Activated CD8-positive, alpha-beta memory T cell treated with anti-CD3 and anti-CD28 coated beads, Interleukin-2, amount 50 U/mL, for 1 hour (primary cell): ENCODE data around the gene BAG3.
"Not testable (repeated sequence)": the region's sequence is repeated elsewhere in the genome, so short reads cannot be mapped to it uniquely, and the experiment has no call there.

Experiments
- DNase-seq: peaks from one replicate; pipeline ENCODE4 v3.0.0-alpha.2; 2020; ENCODE audit errors: extremely low read depth

The BAG3 gene

DNA sequence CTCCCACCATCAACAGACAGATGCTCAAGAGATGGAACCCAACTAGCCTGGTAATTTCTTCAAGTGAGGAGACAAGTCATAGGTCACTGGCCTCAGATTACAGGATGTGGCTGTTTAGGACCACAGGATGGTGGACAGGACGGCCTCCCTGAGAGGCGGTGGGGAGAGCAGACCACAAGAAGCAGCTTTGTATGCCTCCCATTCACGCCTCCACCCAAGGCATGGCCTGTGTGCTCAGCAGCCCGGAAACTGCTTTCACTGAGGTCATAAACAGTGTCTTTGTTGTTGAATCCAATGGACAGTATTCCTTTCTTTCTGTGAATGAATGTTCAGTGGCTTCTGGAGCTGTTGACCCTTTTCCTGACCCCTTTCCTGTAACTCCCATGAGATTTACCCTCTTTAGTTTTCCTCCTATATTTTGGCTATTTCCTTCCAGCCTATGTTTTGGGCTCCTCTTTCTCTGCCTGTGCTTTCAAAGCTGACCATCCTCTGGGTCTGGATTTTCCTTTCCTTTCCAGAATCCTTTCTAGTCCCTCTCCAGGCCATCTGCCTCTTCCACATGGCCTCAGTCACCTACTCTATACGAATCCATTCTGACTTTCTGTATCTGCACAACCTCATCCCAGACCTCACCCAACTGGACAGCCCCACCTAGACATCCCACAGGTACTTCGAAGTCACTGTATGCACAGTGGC lies 42.2 kb downstream of the BAG3 start:
- DNase-seq: no peak

DNA sequence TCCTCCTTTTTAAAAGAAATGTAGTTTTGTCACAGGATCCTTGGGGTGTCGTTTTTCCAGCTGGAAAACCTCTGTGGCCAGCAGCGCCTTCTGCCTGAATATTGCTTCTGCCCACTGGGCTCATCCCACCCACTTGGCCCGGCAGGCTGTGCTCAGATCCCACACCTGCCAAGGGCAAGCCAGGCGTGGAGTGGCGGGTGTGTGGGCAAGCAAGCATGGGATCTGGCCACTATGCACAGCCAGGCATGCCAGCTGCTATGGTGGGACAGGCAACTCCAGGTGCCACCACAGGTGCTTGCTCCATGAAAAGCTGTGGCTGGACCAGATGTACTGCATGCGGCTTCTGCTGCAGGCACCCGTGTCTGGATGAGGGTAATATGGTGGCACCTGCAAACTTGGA lies 43.4 kb downstream of the BAG3 start:
- no peak for DNase-seq

DNA sequence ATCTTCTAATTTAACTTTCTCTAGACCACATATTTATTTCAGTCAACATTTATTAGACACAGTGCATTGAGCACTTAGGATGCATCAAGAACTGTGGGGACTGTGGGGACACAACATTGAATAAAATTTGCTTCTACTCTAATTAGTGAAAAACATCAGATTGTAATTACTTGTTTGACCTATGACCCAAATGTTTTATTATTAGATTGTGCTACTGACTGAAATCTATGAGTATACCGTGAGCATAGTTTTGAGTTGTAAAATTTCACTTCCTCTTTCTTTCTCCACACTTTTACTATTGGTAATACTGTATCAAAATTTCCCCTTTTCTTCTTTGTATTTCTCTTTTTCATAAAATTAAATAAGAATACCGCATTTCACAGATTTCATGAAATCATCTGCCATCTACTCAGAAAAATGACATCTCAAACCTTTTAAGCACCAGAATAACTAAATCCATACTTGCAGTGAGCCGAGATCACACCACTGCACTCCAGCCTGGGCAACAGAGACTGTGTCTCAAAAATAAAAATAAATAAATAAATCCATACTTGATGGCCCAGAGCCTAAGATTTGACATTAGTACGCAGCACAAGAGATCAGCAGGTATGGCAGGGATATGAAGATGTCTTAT lies 49.3 kb downstream of the BAG3 start:
- DNase-seq: no peak

DNA sequence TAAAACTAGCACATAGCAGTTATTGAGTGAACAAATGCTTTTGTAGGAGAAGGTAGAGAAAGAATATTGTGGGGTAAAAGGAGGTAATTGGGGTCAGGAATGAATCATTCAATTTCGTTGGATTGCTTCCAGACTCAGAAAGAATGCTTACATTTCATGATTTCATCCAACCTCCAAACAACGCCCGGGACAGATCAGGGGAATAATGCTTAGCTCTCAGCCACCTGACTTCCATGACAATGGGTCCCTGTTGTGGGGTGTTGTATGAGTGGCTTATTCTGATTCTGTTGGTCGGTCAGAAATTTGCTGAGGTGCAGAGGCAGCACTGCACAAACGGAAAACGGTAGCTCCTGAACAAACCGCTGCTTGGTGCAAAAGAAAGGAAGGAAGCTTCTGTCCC lies 50.7 kb downstream of the BAG3 start:
- no peak for DNase-seq

DNA sequence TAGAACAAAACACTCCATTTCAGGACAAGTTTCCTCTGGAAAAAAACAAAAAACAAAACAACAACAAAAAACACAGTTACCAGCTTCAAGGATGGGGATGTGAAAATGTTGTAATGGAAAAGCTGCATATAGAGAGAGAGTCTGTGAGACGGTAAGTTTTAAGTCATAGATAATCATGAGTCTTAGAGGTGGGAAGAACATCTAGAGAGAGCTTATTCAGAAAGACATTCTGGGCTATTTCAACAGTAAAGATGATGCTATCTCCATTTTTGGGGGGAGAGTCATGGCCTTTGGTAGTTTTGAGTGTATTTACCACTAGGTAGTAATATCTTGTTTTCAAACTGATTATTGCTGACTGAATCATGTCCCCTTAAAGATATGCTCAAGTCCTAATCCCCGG lies 51.4 kb downstream of the BAG3 start:
- DNase-seq: no peak

DNA sequence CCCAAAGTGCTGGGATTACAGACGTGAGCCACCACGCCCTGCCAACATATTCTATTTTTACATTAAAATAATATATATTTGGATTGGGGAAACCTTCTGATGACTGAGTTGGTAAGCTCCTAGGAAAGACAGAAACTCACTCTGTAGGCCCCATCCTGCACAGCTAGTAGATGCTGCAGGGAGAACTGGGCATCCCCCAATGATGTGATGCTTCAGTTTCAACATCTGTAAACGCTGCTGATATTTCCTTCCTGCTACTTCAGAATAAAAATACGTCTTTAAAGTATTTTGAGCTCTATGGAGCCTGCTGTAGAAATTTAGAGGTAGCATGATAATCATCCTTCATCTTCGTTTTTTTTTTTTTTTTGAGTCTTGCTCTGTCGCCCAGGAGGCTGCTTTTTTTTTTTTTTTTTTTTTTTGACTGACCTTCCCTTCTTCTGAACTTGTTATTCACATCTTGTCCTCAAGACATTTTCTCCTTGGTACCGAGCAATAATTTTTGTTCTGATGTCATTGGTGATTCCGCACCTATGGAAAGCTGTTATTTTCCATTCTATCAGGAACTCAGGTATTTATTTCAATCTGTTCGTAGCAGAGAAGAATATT lies 52.8 kb downstream of the BAG3 start:
- DNase-seq: no peak

DNA sequence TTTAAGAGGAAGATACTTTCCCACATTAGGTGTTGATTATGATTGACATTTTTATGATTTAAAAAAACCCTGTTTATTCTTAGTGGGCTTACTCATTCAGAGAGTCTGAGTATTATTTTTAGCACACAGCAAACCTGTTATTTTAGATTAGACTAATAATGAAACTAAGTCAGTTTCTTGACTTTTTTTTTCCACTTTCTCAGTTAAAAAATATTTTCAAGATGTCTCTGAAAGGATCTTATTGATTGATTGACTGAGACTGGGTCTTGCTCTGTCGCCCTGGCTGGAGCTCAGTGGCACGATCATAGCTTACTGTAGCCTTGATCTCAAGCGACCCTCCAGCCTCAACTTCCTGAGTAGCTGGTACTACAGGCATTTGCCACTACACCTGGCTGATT lies 54.3 kb downstream of the BAG3 start:
- no peak for DNase-seq

DNA sequence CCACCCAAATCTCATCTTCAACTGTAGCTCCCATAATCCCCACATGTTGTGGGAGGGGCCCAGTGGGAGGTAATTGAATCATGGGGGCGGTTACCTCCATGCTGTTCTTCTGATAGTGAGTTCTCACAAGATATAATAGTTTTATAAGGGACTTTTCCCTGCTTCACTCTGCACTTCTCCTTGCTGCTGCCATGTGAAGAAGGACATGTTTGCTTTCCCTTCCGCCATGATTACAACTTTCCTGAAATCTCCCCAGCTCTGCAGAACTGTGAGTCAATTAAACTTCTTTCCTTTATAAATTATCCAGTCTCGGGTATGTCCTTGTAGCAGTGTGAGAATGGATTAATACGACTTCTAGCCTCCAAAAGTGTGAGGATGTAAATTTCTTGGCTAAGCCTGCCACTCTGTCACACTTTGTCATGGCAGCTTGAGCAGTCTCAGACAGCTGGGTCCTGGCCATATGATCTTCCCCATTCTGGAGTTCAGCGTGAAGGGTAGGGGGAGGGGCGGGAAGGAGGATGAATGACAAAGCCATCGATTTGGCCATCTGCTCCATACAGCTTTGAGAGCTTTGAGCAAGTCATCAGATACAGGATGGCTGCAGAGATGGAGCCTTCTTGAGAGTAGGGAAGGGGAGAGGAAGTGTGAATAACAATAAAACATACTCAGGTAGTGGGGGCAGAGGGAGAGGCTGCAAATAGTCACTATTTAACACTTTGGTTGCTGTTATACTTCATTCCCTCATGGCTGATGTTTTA lies 55.5 kb downstream of the BAG3 start:
- DNase-seq: no peak

DNA sequence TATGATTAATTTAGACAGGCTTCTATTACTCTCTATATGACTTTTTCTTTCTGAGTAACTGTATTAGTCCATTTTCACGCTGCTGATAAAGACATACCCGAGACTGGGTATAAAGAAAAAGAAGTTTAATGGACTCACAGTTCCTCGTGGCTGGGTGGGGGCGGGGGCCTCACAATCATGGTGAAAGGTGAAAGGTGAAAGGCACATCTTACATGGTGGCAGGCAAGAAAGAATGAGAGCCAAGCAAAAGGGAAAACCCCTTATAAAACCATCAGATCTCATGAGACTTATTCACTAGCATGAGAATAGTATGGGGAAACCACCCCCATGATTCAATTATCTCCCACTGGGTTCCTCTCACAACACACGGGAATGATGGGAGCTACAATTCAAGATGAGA lies 56.2 kb downstream of the BAG3 start:
- not testable (repeated sequence) for DNase-seq

DNA sequence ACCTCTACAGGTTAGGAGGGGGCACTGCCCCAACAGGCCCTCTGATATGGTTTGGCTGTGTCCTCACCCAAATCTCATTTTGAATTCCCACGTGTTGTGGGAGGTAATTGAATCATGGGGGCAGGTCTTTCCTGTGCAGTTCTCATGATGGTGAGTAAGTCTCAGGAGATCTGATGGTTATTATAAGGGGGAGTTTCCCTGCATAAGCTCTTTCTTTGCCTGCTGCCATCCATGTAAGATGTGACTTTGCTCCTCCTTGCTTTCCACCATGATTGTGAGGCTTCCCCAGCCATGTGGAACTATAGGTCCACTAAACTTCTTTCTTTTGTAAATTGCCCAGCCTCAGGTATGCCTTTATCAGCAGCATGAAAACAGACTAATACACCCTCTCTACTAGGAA lies 59.8 kb downstream of the BAG3 start:
- DNase-seq: not testable (repeated sequence)

DNA sequence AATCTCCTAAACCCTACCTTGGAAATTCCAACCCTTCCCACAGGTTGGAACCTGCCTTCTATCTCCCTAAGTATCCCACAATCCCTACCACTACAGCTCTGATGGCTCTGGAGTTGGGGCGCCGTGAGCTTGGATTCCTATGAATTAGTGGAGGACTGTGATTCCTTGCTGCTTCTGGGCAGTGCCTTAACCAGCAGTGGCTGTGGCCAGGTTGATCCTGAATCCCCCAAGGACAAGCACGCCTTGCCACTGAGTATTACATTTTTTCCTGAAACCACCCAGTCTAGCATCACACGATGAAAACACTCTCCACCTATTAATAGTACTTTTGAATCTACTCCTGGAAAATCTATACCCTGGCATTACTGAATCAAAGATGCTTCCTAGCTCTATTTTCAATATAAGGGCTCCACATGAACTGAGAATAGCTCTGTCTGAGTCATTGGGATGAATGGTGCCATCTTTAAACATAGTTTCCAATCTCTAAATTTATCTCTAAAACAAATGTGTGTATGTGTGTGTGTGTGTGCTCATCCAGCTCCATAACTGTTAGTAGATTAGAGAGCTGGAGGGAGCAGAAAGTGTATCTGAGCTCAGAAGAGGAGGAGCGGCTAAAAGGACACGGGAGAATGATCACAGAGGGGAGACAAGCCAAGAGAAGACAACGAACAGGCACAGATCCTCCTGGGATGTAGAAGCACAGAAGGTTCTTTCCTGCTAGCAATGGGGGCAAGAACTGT lies 62.7 kb downstream of the BAG3 start:
- DNase-seq: no peak

DNA sequence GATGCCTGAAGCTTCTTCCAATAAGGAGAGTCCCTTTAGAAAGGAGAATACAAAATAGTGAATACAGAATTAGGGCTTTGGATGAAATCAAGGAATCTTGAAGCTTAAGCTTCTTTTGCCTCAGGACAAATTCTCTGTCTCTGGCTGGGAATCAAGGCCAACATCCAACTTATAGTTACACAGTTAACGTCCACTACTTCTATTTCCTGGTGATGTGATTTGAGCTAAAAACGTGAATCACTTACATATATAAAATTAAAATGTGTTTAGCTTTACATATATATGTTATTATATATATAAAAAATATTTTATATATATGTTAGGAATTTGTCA lies 63.3 kb downstream of the BAG3 start:
- DNase-seq: no peak

DNA sequence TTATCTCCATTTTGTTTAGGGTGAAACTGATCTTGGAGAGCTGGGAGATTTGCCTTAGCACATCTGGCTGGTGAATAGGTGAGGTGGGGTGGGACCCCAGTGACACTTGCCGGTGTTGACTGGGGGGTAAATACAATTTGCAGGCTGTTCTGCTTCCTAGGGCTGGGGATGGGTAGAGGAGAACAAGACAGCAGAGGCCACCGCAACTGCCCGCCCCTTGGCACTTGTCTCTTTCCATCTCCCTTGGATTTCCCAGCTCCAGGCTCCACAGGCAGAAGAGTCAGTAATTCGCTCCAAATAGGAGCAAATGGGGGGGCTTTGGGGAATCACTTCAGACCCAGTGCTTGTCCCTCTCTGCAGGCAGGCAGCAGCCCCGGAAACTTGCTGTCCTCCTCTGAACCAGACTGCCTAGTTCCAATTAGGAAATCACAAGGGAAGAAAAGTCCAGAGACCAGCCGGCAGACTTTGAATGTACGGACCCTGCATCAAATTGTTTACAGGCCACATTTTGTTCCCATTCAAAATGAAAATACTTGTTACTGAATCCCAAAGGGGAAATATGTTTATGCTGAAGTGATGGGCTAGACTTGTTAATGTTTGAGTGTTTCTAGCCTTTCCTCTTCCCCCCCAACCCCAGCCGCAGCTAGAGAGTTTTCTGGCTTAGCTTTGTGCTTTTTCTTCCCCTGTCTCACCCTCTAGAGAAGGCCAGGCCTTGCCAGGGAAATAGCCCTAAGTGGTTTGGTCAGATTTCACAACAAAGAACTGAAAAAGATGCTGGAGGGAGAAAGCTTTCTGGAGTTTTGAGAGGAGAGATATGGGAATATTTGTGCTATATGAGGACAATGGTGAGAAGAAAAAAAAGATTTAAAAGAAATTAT lies 64.7 kb downstream of the BAG3 start:
- no peak for DNase-seq

DNA sequence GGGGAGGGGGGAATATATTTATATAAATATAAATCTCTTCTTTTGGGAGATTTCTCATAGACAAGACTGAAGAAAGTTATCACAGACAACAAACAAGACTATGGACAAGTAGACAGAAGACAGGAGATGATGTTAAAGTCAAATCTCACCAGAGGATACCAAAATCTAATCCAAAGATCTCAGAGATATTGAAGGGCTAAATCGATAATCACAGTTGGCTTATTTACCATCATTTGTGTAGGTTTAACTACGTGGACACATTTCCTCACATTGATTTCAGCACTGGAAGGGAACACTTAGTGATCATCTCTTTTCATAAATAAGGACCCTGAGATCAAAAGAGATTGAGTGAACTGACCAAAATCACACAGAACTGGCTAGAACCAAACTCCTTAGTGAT lies 72.0 kb downstream of the BAG3 start:
- no peak for DNase-seq

DNA sequence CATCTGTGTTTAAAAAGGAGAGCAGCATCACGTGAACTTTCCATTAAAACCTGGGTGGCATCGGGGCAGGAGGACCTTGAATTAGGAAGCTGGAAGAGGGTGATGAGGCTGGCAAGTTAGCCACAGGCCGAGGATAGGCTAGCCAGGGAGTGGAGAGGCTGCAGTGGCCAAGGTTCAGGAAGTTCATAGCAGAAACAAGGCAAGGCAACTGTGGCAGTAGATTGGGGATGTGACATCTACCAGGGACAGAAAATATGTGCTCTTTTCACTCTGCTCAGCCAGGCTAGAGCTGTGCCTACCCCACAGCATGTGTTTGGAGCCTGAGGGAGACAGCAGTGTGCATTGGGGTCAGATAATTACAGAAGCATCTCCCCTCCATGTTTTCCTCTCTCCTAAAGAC lies 72.4 kb downstream of the BAG3 start:
- no peak for DNase-seq

DNA sequence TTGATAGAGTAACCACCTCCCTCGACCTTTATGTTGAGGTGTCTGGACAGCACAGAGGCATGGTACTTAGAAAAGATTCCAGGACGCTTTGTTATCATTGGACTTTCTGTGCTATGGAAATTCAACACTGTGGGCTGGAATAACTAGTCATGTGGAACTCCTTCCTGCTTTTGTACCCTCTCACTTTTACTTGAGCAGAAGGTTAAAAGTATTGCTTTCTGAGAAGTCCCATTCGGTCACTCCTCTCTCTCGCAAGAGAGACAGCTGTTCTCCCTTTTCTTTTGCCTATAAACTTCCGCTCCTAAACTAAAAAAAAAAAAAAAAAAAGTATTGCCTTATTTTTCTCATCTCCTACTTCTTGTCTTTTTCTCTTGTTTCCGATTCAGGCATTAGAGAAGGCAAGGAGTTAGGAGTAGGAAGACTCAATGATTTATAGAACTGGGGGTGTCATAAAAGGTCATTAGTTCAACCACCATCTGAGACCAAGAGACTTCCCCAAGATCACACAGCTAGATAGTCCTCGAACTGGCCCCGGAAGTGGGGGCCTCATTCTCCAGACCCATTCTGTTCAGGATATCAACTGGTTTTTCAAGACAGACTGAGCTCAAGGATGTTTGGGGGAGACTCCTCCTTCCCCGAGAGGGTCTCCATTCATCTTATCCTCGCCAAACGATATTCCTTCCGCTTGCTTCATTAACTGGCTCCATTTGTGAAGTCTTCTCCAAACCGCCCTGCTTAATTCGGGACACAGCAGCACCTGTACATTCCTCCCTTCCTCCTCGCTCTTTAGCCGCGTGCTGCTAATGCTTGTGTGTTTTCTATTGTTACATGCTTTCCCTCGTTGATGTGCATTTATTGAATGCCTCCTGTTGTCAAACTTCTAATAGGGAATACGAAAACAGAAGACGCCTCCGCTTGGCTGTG lies 73.7 kb downstream of the BAG3 start:
- DNase-seq: no peak

DNA sequence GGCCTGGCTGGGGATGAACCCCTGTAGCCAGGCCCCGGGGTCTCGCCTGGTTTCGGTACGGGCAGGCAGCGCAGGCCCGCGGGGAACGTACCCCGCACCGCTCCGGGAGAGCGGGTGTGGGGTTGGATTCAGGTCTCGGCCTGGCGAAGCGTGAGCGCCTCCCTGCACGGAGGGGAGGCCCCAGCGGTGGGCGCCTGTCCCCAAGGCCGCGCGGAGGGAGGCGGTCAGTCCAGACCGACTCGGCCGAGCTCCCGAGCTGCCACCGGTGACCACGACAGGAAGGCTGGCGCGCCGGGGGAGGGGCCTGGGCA lies 74.3 kb downstream of the BAG3 start:
- no peak for DNase-seq

DNA sequence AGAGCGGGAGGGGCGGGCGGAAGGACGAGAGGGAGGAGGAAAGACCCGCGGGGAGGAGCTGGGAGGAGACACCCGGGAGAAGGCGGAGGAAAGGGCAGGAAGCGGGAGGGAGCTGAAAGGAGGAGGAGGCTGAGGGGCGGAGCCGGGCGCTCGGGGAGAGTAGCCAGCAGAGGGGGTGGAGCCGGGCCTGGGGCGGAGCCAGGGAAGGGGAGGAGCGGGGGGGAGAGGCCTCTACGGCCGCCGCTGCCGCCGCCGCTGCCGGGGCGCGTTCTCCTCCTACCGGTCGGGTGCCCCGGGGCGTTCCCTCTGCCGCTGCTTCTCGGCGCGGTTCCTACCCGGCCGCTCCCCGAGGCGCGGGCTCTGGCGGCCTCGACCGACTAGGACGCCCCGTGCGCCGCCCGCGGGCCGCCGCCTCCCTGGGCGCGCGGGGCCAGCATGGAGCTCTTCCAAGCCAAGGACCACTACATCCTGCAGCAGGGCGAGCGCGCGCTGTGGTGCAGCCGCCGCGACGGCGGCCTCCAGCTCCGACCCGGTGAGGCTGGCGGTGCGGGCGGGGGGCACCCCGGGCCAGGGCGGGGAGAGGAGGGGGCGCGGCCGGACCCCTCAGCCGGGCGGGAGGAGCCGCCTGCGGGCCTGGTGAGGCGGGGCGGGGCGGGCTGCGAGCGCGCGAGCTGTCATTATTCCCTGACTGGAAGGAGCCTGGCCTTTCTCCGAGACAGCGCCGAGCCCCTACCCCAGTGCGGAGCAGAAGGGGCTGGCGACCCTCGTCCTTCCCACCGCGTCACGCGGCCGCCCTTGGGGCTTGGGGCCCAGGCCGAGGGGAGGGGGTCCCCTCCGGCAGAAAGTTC lies 74.9 kb downstream of the BAG3 start, which contains the start of gene INPP5F:
Gene INPP5F, plus strand, starts transcription at position 223 of the 848 bp plus-strand sequence. Its CDS starts 213 bp downstream, at position 436.
- peak; percentile 97 for DNase-seq

DNA sequence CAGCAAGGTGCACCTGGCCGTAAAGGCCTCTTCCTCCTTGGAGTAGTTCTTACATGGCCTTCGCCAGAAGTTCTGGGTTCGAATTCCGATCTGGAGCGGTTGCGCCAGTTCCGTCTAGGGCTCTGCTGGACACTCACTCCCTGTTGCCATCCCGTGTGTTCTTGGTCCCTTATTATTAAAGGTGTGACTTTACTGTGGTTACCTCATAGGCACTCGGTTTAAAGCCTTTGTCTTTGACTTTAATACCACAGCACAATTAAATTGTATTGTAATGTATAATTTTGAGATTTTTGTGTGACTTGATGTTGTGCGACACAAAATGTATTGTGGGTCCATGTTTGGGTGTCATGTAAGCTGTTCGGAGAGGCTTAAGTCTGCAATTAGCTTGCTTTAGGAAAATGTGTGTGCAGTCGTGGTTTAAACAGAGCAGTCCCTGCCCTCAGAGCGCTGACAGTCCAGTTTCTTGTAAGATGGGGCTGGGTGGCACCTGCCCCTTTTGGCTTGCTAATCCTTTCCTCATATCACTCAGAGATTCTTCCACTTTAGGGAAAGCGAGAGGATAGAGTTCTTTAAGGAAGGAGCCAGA lies 75.6 kb downstream of the BAG3 start:
- DNase-seq: no peak
